Cardiac atrium fibroblast (primary cell): ENCODE results near the gene POLE2. TPM values are rescaled to one million over a fixed set of nuclear protein-coding genes. Genes with fewer than 3 reads are reported as not detected.

Experiments
- total RNA-seq: library from RNA; depleted of rRNA; stranded (reverse); fragments of >200 nt; gene quantifications from 2 replicates; pipeline ENCODE4 v1.2.3, GENCODE V29; 2015

POLE2 gene
- 4.5 and 4.9 TPM in 2 replicates for total RNA-seq

GRCh38 chr14:49687942-49688700 is at the start of gene POLE2:
POLE2 (minus strand) TSS chr14:49688214; CDS start chr14:49688203, 11 bp downstream.

DNA sequence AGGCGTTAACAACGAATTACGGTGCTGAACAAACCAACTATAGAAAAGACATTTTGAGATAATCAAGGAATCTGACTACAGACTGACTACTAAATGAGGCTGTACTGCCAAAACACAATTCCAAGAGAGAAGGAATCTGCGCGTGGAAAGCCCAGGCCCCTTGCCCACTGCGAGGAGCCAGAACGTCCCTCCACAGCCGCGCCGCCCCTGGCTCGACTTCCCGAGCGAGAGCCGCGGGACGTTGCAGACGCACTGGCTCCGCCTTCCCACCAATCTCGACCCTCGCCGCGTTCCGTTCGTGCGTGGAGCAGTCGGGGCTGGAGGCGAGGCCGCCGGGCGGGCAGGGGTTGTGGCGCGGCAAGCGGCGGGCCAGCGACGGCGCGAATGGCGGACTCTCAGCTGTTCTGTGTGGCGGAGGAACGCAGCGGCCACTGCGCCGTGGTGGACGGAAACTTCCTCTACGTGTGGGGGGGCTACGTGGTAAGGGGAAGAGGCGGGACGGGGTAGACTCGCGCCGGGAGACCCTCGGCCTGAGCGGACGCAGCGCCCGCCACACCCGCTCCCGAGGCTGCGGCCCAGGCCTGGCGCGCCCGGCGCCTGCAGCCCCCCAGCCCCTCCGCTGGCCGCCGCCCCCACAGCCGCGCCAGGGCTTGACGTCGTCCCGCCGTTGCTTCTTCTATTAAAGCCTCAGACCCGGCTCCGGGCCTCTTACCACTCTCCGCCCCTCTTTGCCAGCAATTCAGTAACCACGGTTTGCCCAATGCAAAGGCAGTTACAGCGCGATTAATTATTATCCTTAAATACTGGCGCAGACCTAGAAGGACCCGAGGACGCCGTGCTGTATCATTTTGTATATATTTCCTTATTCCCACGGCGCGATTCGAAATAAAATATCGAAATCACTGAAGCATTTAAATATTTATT is 5.1 kb upstream of the POLE2 start, which contains the start of gene KLHDC1:
Gene KLHDC1, plus strand, starts transcription at position 310 of the 924 bp plus-strand sequence. Its CDS starts 75 bp downstream, at position 385.

DNA sequence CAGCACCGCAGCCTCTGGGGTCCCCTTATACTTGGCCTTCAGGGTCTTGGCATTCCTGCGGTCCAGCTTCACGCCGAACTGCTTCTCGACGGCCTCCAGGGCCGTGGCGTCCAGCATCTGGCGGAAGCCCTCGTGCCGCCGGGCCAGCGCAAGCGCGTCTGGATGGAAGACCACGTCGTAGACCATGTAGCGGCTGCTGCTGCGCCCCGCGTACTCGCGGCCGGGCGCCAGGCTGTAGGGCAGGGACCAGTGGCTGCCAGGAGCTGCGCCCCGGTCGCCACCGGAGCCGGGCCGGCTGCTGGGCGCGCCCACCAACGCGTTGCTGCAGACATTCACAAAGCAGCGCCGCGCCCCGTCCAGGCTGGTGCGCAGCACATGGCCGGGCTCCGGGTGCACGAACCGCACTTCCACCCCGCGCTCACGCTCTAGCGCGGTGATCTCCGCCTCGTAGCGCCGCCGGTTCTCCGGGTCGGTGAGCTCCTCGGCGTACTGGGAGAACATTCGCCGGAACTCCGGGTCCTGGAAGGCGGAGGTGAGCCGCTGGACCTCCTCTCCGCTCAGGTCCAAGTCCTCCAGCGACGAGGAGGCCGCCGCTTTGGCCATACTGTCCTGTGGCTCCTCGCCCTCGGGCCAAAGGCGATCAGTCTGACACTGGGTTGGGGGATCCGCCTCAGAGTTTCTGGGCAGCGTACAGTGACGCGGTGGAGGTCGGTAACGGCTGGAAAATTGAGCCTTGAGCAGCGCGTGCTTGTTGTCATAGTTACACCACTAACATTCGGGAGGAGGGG is 53.3 kb downstream of the POLE2 start, which contains the start of gene DNAAF2:
Gene DNAAF2, minus strand, starts transcription at position 698 of the 788 bp plus-strand sequence. Its CDS starts 95 bp downstream, at position 603.

DNA sequence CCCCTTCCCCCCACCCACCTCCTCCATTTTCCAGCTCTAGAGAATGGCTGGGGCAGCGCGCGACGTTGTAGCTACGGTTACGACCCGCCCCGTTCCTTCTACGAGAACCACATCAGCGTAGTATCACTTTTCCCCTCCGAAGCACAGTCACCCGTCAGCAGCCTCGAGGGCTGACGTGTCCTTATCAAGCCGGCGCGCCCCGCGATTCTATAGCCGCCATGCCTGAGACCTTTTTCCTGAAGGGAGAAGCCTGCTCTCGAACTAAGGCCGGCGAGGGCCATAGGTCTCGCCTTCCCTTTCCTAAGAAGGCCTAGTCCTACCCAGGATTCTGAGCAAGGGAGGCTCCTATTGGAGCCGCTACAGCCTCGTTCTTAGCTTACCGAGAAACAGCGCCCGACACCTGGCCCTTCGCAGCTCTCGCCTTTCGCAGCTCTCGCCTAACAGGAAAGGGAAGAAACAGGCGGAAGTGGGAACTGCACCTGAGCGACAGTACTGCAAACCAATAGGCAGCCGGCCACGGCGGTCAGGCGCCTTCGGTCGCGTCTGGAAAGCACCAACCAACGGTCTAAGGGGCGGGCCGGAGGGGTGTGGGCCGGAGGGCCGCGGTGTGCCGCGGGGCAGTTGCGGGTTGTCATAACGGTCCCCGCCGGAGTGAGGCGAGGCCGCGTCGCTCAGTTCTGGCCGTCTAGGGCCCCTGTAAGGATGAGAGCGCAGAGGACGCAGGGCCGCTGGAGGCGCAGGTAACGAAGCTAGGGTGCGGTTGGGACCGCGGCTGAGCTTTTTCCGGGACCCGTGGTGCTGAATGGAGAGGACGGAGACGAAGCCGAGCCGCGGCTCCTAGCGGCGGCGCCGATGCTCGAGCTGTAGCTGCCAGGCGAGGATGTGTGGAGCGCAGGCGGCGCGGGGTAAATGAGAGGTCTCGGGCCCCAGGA is 67.6 kb downstream of the POLE2 start, which contains the start of the genes MGAT2 and RPL36AL:
Gene MGAT2, plus strand, starts transcription at position 618 of the 932 bp plus-strand sequence. CDS start 470 bp downstream, outside the sequence.
Gene RPL36AL, minus strand, starts transcription at position 445 of the 932 bp plus-strand sequence. CDS start 1,522 bp downstream, outside the sequence.

DNA sequence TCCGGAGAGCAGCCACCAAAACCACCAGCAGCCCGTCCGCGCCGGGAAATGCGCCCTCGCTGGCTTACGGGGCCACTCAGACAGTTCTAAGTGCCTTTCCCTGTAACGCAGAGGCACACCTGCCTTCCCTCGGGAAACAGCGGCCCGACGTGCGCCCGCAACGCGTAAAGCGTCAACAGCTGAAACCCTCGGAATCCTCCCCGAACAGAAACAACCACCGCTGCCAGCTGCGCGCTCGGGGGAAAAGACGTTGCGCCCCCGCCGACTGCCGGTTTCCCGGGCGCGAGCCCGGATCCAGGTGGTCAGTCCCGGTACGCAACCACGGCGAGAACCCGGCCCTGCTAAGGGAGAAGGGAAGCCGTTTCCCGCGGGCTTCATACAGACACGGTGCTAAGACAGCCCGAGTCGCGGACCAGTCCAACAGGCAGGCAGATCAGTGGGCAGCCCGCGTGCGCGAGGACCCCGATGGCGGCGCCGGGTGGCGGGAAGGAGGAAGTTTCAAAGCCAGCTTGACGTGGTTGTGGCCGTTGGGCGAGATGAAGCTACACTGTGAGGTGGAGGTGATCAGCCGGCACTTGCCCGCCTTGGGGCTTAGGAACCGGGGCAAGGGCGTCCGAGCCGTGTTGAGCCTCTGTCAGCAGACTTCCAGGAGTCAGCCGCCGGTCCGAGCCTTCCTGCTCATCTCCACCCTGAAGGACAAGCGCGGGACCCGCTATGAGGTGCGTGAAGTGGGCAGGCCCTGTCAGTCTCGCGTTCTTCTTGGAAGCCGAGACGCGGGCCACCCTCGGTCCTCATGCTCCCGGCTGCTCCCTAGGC is 89.3 kb downstream of the POLE2 start, which contains the start of gene LRR1:
Gene LRR1, plus strand, starts transcription at position 456 of the 816 bp plus-strand sequence. Its CDS starts 81 bp downstream, at position 537.

Other genes with a start within 250 kb of the POLE2 start
- 11,679 and 13,314 TPM in 2 replicates for gene RPS29, start 101.8 kb downstream of the POLE2 start, total RNA-seq
- gene LRR1, start 89.3 kb downstream of the POLE2 start, total RNA-seq: 4.2 and 11.8 TPM in 2 replicates
- gene RPL36AL, start 67.6 kb downstream of the POLE2 start, total RNA-seq: 144 and 146 TPM in 2 replicates
- gene MGAT2, start 67.4 kb downstream of the POLE2 start, total RNA-seq: 67.7 and 84.1 TPM in 2 replicates
- gene DNAAF2, start 53.0 kb downstream of the POLE2 start, total RNA-seq: 6.3 and 6.7 TPM in 2 replicates
- 2.5 and 2.6 TPM in 2 replicates for gene KLHDC1, start 4.9 kb upstream of the POLE2 start, total RNA-seq
- 44.6 and 47.1 TPM in 2 replicates for gene KLHDC2, start 79.9 kb upstream of the POLE2 start, total RNA-seq
- 15.2 and 30.0 TPM in 2 replicates for gene NEMF, start 164.6 kb upstream of the POLE2 start, total RNA-seq
- gene ARF6, start 204.9 kb upstream of the POLE2 start, total RNA-seq: 49.4 and 59.2 TPM in 2 replicates